Measurements from ENCODE around the gene DDAH1.
A peak's percentile ranks its signal among the peaks of the same experiment; 100 is the strongest.

Gene DDAH1

GRCh38 chr1:85295654-85296053, 169.3 kb downstream of the DDAH1 start:
- no peak for DNase-seq

GRCh38 chr1:85295006-85295431, 169.9 kb downstream of the DDAH1 start:
- no peak for DNase-seq

GRCh38 chr1:85290826-85291225, 174.1 kb downstream of the DDAH1 start:
- no peak for DNase-seq

- DNase-seq, result no peak
Observed at GRCh38 chr1:85289848-85290335, 175.1 kb downstream of the DDAH1 start.

- no peak for DNase-seq
Observed at GRCh38 chr1:85289207-85289847, 175.6 kb downstream of the DDAH1 start.

- no peak for DNase-seq
Observed at GRCh38 chr1:85284202-85284601, 180.8 kb downstream of the DDAH1 start.

- no peak for DNase-seq
Observed at GRCh38 chr1:85283475-85284199, 181.3 kb downstream of the DDAH1 start.

- DNase-seq, result no peak
Observed at GRCh38 chr1:85282424-85282823, 182.5 kb downstream of the DDAH1 start.

- no peak for DNase-seq
Observed at GRCh38 chr1:85280636-85281035, 184.3 kb downstream of the DDAH1 start.

DNA sequence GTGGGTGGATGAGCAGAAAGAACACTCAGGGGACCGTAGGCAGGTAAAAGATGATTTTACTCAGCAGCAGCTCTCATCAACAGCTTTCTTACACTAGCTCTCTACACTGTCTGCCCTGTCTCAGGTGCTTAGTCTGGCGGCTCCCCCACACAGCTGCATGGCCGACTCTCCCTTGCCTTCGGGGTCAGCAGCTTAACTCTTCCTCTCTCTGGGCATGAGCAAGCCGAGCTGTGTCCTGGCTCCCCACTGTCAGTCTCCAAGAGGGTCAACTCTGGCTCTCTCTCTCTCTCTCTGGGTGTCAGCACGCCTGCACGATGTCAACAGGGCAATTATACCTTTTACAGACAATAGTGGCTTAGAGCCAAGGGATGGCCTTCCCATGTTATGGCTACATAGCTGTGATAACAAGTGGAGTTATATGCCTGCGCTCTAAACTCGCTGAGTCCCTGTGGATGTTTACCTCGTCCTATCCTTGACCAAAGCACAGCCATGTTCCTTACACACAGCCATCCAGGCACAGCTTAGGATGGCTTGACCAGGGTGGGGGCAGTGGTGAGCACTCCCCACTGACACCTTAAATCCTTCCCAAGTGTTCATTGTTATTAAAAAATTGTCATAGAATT, 185.4 kb downstream of the DDAH1 start:
- DNase-seq, result no peak

- no peak for DNase-seq
Observed at GRCh38 chr1:85278853-85279314, 186.1 kb downstream of the DDAH1 start.

- no peak for DNase-seq
Observed at GRCh38 chr1:85277802-85278201, 187.2 kb downstream of the DDAH1 start.

DNA sequence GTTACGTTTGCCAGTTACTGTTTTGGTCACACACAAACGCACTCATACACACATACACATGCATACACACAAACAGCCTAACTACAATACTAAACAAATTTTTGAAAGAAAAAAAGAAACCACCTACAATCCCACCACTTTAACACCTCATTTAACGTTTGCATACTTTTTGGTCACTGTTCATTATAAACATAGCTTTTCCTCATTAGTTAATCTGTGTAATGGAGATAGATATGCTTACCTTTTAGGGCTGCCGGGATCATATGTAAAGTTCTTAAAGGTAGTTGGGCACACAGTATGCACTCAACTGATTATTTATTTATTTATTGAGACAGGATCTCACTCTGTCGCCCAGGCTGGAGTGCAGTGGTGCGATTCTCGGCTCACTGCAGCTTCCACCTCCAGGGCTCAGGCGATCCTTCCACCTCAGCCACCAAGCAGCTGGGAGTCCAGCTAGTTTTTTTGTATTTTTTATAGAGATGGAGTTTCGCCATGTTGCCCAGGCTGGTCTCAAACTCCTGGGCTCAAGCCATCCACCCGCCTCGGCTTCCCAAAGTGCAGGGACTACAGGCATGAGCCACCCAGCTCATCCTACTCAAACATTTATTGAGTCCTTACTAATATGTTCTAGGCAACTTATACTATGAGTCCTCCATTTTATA, 187.8 kb downstream of the DDAH1 start:
- DNase-seq, result no peak

DNA sequence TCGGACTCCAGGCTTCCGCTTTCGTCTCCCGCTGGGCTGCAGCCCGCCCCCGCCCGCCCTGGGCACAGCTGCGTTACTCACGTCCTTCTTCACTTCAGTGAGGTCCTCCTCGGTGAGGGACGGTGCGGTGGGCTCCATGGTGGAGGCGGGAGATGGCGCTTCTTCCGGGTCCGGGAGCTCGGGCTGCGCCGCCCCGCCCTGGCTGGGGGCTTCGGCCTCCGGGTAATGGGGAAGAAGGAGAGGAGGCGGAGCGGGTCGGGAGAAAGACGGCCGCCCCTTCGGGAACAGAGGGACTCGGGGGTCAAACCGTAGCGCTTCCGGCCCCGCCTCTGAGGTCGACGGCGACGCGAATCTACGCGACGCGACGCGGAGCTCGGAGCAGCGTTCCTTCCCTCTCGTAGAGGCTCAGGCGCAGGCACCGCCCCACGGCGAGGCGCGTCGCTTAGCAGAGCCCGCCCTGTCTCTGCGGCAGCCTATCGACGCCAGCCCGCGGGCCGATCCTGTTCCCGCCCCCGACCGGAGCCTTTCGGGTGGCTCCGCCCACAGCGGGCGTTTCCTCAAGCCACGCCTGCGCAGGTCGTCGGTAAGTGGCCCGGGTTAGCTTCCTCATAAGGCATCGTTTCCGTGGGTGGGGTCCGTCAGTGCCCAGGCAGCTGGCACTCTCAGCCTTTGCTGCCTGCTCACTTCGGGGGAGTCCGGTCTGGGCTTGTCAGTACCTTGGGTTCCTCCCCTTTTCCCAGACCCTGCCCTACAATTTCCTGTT, 188.6 kb downstream of the DDAH1 start, which contains the start of gene BCL10:
BCL10 (minus strand) TSS at position 418 of the 763 bp plus-strand sequence; CDS start at position 138, 280 bp downstream.
- peak; percentile 93 for DNase-seq

- DNase-seq, result no peak
Observed at GRCh38 chr1:85275701-85276214, 189.2 kb downstream of the DDAH1 start.

GRCh38 chr1:85274969-85275453, 189.9 kb downstream of the DDAH1 start:
- DNase-seq, result no peak

GRCh38 chr1:85273397-85273796, 191.6 kb downstream of the DDAH1 start:
- no peak for DNase-seq

DNA sequence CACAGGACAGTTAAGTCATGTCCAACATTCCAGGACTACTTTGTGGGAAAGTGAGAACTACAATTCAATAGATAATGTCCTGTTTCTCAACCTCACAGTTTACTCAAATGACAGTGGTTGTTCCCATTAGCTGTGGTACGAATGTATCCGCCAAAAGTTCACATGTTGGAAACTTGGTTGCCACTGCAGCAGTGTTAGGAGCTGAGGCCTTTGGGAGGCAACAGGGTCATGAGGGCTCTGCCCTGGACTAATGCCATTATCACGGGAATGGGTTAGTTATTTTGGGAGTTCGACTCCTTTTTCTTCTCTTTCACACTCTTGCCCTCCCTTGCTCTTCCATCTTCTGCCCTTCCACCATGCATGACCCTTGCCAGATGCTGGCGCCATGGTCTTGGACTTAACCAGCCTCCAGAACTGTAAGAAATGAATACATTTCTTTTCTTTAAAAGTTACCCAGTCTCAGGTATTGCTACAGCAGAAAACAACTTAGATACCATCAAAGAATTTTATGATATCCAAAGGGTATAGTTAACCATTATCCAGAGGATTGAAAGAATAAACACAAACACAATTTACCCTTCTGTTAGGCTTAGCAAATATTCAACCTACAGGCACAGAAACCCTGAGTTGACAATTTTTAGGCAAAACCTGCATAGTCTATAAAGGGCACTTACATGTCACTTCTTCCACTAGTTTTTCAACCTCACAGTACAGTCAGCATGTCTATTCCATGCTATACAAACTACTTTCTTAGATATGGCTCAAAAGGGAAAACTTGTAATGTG, 196.0 kb downstream of the DDAH1 start:
- DNase-seq, result no peak
